SK-N-MC (cell line): ENCODE results near the gene CABLES2.

Source experiments
- EZH2 ChIP-seq: fragments of 200-600 bp; sonication (generic); IDR thresholded peaks from one replicate; pipeline ENCODE4 v1.6.1; 2017; ENCODE audit warnings: antibody characterized with exemption
- FOXP2 ChIP-seq: optimal IDR thresholded peaks from 2 replicates; pipeline ENCODE3; 2011; ENCODE audit warnings: mild to moderate bottlenecking, moderate library complexity; ENCODE audit not compliant: insufficient read depth; ENCODE audit errors: extremely low read length, control extremely low read depth
- POLR2AphosphoS5 ChIP-seq: IDR thresholded peaks from 2 replicates; pipeline ENCODE4 v1.6.1; 2012; ENCODE audit warnings: mild to moderate bottlenecking, low read depth, low read length, borderline replicate concordance

- TF ChIP-seq POLR2AphosphoS5 (no peak), EZH2 (no peak), FOXP2 (no peak)
Observed at GRCh38 chr20:62405108-62405980, 1.7 kb downstream of the CABLES2 start.
